ENCODE measurements around the gene EMILIN2.

GRCh38 chr18:2853926-2854664 lies 7.3 kb downstream of the EMILIN2 start:
- TF ChIP-seq TEAD4 (CRISPR knock-in tag; IDR thresholded peaks at IDR 0.05) (no peak), E2F1 (CRISPR knock-in tag; IDR thresholded peaks at IDR 0.05) (no peak), ATF3 (CRISPR knock-in tag; conservative IDR thresholded peaks at IDR 0.05) (no peak), JUN (CRISPR knock-in tag; IDR thresholded peaks at IDR 0.05) (no peak)
- TF ChIP-seq, protein P1, sequence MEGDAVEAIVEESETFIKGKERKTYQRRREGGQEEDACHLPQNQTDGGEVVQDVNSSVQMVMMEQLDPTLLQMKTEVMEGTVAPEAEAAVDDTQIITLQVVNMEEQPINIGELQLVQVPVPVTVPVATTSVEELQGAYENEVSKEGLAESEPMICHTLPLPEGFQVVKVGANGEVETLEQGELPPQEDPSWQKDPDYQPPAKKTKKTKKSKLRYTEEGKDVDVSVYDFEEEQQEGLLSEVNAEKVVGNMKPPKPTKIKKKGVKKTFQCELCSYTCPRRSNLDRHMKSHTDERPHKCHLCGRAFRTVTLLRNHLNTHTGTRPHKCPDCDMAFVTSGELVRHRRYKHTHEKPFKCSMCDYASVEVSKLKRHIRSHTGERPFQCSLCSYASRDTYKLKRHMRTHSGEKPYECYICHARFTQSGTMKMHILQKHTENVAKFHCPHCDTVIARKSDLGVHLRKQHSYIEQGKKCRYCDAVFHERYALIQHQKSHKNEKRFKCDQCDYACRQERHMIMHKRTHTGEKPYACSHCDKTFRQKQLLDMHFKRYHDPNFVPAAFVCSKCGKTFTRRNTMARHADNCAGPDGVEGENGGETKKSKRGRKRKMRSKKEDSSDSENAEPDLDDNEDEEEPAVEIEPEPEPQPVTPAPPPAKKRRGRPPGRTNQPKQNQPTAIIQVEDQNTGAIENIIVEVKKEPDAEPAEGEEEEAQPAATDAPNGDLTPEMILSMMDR (IDR thresholded peaks at IDR 0.05): no peak

Data from WTC11 (cell line).